Left lung (tissue), 10 donors: ENCODE results near the gene USP6NL. TPM values are rescaled to one million over a fixed set of nuclear protein-coding genes. Genes with fewer than 3 reads are reported as not detected.

ENCODE experiments used
- ATAC-seq: fragments of 200-7000 bp; cut with Tn5 transposase; one replicate; pipeline ENCODE4 v1.9.1; 2020; ENCODE audit warnings: moderate library complexity
- DNase-seq, 4 donors: peaks; one replicate each; pipeline ENCODE4 v3.0.0-alpha.2; 2013 to 2020
- H3K27ac ChIP-seq, 2 donors: fragments of 200-600 bp; sonication (generic) in 1 of 2; one replicate each; pipeline versions ENCODE4 v1.5.0 to v1.8.0; 2020 to 2021
- H3K27me3 ChIP-seq, 2 donors: fragments of 200-600 bp; sonication (generic) in 1 of 2; one replicate each; pipeline versions ENCODE4 v1.5.0 to v1.8.0; 2020 to 2021
- H3K36me3 ChIP-seq, 2 donors: fragments of 200-600 bp; sonication (generic) in 1 of 2; one replicate each; pipeline versions ENCODE4 v1.5.0 to v1.8.0; 2020 to 2021
- H3K4me1 ChIP-seq, 2 donors: fragments of 200-600 bp; one replicate each; pipeline ENCODE4 v1.8.0; 2021
- H3K4me3 ChIP-seq, 2 donors: fragments of 200-600 bp; sonication (generic) in 1 of 2; one replicate each; pipeline versions ENCODE4 v1.5.0 to v1.8.0; 2020 to 2021; ENCODE audit warnings: mild to moderate bottlenecking in 1 of 2
- H3K9me3 ChIP-seq, 2 donors: fragments of 200-600 bp; sonication (generic) in 1 of 2; one replicate each; pipeline versions ENCODE4 v1.5.0 to v1.8.0; 2020 to 2021
- CTCF ChIP-seq, 2 donors: fragments of 200-600 bp; sonication (generic) in 1 of 2; IDR thresholded peaks; one replicate each; pipeline versions ENCODE4 v1.5.0 to v1.8.0; 2021; ENCODE audit warnings: antibody characterized with exemption in 2 of 2
- intact Hi-C, 2 donors: fragments of 100-400 bp; cut with DNase I; formaldehyde crosslinking; loops; one replicate each; pipeline versions ENCODE4 v1.11.2 to v1.14.2; 2022
- polyA plus RNA-seq, 6 donors: library from polyadenylated mRNA; unstranded; fragments of 120-200 nt; gene quantifications; one replicate each; pipeline ENCODE4 v1.2.1, GENCODE V29; 2013; ENCODE audit not compliant: insufficient read length in 6 of 6
- total RNA-seq, 2 donors: library from RNA; stranded (reverse); fragmentation: NEBNext Ultra II Directional; extraction: Animal tissue kit (Norgen Biotek cat#: 25700); gene quantifications; one replicate each; pipeline ENCODE4 v1.2.1, GENCODE V29; 2021
- donor health status: DM: no; HTN: yes; CAD: no.
- donor health status: DM: no; HTN: no; CAD: no.

Gene USP6NL
- total and polyA plus RNA-seq, 8 donors, result 16.0 to 25.6 (median 24.0) TPM

GRCh38 chr10:11653758-11654471, 42.5 kb upstream of the USP6NL start:
- ATAC-seq, result no peak
- Histone ChIP-seq H3K9me3 (no peaks in the 10 kb centered on the region), H3K27ac (no peak overlapping the region), H3K4me1 (no peaks in the 10 kb centered on the region), H3K36me3 (no peaks in the 10 kb centered on the region), H3K4me3 (no peak overlapping the region), H3K27me3 (no peaks in the 10 kb centered on the region)
- intact Hi-C loops, result no loop called here
- DNase-seq, result no peak
- TF ChIP-seq CTCF (IDR thresholded peaks at IDR 0.05), result no peak

- ATAC-seq (no peak), DNase-seq (no peak)
- H3K4me1 ChIP-seq, result no peaks in the 10 kb centered on the region
- H3K27me3 ChIP-seq, result no peaks in the 10 kb centered on the region
- intact Hi-C loops, result no loop called here
- H3K9me3 ChIP-seq, result no peaks in the 10 kb centered on the region
- H3K27ac ChIP-seq, result no peak overlapping the region
- no peak overlapping the region for H3K4me3 ChIP-seq
- H3K36me3 ChIP-seq, result no peaks in the 10 kb centered on the region
- TF ChIP-seq CTCF (IDR thresholded peaks at IDR 0.05), result no peak
Measured at GRCh38 chr10:11647676-11648075, 36.2 kb upstream of the USP6NL start.

- DNase-seq, result no peak
- H3K36me3 ChIP-seq, result no peaks in the 10 kb centered on the region
- H3K4me3 ChIP-seq, result no peak overlapping the region
- no peak for ATAC-seq
- intact Hi-C loops, result no loop called here
- no peak overlapping the region for H3K27ac ChIP-seq
- H3K9me3 ChIP-seq, result no peaks in the 10 kb centered on the region
- H3K27me3 ChIP-seq, result no peaks in the 10 kb centered on the region
- H3K4me1 ChIP-seq, result no peaks in the 10 kb centered on the region
- TF ChIP-seq CTCF (IDR thresholded peaks at IDR 0.05), result no peak
Measured at GRCh38 chr10:11646450-11646849, 35.0 kb upstream of the USP6NL start.

- Histone ChIP-seq H3K27ac (no peak overlapping the region), H3K9me3 (no peaks in the 10 kb centered on the region), H3K27me3 (no peaks in the 10 kb centered on the region), H3K36me3 (no peaks in the 10 kb centered on the region), H3K4me3 (no peak overlapping the region), H3K4me1 (peaks cover 0 to 2% of the 10 kb centered on the region in 2 donors)
- DNase-seq (no peak), ATAC-seq (no peak)
- no peak for TF ChIP-seq CTCF (IDR thresholded peaks at IDR 0.05)
- intact Hi-C loops, result no loop called here
Measured at GRCh38 chr10:11643039-11643438, 31.6 kb upstream of the USP6NL start.

GRCh38 chr10:11642566-11642965, 31.1 kb upstream of the USP6NL start:
- DNase-seq, result no peak
- Histone ChIP-seq H3K4me1 (peaks cover 0 to 2% of the 10 kb centered on the region in 2 donors), H3K27ac (no peak overlapping the region), H3K27me3 (no peaks in the 10 kb centered on the region), H3K36me3 (no peaks in the 10 kb centered on the region), H3K4me3 (no peak overlapping the region), H3K9me3 (no peaks in the 10 kb centered on the region)
- intact Hi-C loops, result no loop called here
- no peak for ATAC-seq
- TF ChIP-seq CTCF (IDR thresholded peaks at IDR 0.05), result no peak
